T-helper 2 cell (primary cell): ENCODE results near the gene SNRPA1.

Experiments
- DNase-seq, 5 experiments: peaks; one replicate each; pipeline versions ENCODE4 v3.0.0 to v3.0.0-alpha.2; 2012 to 2022

Gene SNRPA1

DNA sequence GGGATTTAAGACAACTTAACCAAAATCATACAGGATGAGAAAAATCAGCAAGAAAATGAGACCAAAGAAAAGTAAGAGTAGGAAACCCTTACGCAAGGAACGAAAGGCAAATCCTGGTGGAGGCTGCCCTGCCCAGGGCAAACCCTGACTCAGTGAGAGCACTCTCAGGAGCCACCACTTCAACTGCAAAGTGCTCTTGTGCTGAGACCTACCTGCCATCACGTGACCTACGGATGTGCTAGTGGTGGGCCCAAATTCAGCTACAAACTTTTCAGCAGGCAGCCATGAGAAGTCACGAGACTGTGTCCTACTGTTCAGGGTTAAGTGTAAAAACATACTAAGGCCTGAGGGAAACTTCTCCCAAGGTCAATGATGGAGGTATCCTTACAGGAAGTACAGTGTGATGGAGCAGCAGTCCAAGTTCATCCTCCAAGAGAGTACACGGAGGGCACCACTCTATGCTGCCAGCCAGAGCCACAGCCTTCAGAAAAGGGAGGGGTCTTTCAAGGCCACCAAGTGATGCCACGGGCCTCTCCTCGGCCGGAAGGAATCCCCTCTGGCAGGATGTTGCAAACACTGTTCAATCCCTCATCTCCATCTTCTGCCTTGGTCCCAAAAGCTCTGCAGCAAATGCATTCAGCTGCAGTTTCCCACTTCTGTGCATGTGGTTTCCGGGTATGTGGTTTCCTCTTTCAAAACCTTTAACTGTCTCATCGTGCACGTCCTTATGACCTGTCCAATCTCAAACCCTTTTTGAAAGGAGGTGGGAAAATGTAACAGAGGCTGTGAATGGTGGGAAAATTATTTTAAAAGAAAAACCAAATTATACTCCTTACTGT lies 52.7 kb downstream of the SNRPA1 start:
- peak in 3 of 5 experiments; percentile 51 to 93 (median 83) for DNase-seq

DNA sequence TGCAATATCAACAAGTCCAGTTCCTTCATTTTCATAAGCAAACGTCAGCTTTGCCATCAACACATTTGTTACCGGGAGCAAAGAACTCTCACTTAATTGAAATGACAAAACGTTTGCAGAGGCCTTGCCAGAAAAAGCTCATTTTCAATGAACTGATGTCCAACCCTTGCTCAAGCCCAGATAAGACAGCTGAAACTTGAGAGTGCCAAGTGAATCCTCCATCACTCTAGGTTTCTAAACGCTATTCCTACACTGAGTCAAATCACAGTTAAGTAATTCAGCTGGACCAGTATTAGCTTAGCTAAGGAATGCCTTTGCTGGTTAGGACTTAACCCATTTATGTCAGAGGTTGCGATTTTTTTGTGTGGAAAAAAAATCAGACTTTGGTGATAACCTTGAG lies 54.7 kb downstream of the SNRPA1 start:
- no peak for DNase-seq

DNA sequence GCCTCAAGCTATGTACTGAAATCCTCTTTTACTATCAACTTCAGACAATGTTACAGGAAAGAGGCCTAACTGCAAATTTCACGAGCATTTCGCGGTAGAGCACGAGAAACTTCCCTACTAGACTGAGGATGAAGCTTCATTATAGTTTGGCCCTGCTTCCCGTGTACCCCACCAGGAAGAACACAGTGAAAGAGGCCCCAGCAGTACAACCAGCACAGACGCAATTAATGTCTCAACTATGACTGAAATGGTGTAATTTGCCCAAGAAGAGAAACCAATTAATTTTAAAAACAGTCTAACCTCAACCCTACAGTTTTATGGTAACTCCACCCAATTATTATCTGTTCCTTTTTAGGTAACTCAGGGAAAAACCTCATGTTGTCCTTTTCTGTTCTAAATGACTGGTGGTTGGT lies 55.3 kb downstream of the SNRPA1 start:
- peak in 1 of 5 experiments; percentile 52 for DNase-seq

DNA sequence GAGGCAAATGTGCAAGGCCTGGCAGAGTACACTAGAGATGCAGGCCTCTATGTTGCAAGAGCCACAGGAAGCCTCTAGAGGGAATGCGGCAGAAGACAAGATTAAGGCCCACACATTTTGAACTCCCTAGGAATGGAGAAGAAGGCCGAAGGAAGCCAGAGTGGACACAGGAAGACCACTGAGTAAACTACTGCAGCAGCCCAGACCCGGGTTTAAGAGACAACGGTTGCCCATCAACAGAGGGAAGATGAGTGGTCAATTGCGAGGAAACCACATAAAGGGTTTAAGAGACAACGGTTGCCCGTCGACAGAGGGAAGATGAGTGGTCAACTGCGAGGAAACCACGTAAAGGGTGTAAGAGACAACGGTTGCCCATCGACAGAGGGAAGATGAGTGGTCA lies 57.8 kb downstream of the SNRPA1 start:
- no peak for DNase-seq

DNA sequence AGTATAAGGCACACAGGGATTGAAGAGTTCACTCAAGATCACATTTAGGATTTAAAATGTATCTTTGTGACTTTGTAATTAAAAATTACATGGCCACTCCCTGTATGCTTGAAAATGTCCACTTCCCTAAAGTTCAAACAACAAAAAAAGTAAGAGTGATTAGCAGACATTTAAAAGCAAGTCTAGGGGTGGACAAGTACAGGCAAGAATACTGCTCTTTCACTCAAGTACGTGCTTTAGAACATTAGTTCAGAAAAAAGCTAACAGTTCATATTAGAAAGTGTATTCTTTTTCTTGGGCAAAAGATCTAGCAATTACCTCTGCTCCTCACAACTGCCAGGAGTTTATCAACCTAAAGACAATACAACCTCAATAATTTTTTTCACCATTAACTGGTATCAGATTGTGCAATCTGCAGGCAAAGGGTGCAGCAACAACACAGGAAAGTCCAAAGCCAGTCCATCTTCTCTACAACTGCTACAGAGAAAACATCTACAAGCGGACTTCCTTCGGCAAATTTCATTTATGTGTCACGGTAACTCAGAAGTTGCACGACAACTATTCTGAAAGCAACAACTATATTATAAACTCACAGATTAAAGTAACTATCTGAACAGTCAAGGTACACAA lies 61.3 kb downstream of the SNRPA1 start:
- no peak for DNase-seq

- no peak for DNase-seq
These were observed 62.4 kb downstream of the SNRPA1 start for GRCh38 chr15:101232677-101233076.
